RWPE1 (cell line): ENCODE data around the gene CARD10.

ENCODE experiments used
- CTCF ChIA-PET: fragments of 350-600 bp; sonication (Branson Sonifier 250); formaldehyde crosslinking; extraction: SDS; loops from one replicate; lab custom pipeline; 2021; lab: Yijun Ruan, JAX
- POLR2A ChIA-PET: fragments of 400-600 bp; formaldehyde crosslinking; extraction: SDS; loops from one replicate; lab custom pipeline; 2020; ENCODE audit warnings: antibody characterized with exemption; ENCODE audit not compliant: low non-redundant PET; lab: Yijun Ruan, JAX
- DNase-seq: peaks from one replicate; pipeline ENCODE4 v3.0.0; 2012; ENCODE audit warnings: low spot score
- H3K27ac ChIP-seq: fragments of 450-650 bp; 2 replicates; pipeline ENCODE4 v1.5.1; 2017
- CTCF ChIP-seq: fragments of 450-650 bp; conservative IDR thresholded peaks from 2 replicates; pipeline ENCODE4 v1.5.1; 2017; ENCODE audit warnings: low read depth, mild to moderate bottlenecking

The CARD10 gene

GRCh38 chr22:37482244-37482643 lies 37.0 kb downstream of the CARD10 start:
- DNase-seq, result no peak
- CTCF ChIA-PET, result interaction anchor here (1.6 kb wide), 1 partner anchor 10 kb away, joined by 8 read pairs; no protein-coding TSS in a partner anchor
- POLR2A ChIA-PET, result no interaction called here

GRCh38 chr22:37481347-37481907 lies 37.8 kb downstream of the CARD10 start:
- TF ChIP-seq CTCF, result no peak
- no peak overlapping the region; the same call in 1 of the 2 replicates for H3K27ac ChIP-seq
- ChIA-PET CTCF (no interaction called here), POLR2A (no interaction called here)
- no peak for DNase-seq

More at GRCh38 chr22:37482244-37482643, 37.0 kb downstream of the CARD10 start:
- no peak for TF ChIP-seq CTCF
- no peak overlapping the region; the same call in 1 of the 2 replicates for H3K27ac ChIP-seq

GRCh38 chr22:37480387-37481346 lies 38.5 kb downstream of the CARD10 start:
- TF ChIP-seq CTCF, result no peak
- H3K27ac ChIP-seq, result peak overlapping the region; percentile 13; the same call in 1 of the 2 replicates
- CTCF ChIA-PET, result no interaction called here
- POLR2A ChIA-PET, result no interaction called here
- no peak for DNase-seq

GRCh38 chr22:37479196-37479595 lies 40.0 kb downstream of the CARD10 start:
- ChIA-PET POLR2A (no interaction called here), CTCF (interaction anchor here (0.6 kb wide), 1 partner anchor 8 kb away, joined by 4 read pairs; no protein-coding TSS in a partner anchor)
- no peak for TF ChIP-seq CTCF
- H3K27ac ChIP-seq, result no peak overlapping the region
- DNase-seq, result no peak

- ChIA-PET CTCF (no interaction called here), POLR2A (no interaction called here)
- H3K27ac ChIP-seq, result no peak overlapping the region
- no peak for TF ChIP-seq CTCF
- no peak for DNase-seq
Observed at GRCh38 chr22:37476389-37477329, 42.6 kb downstream of the CARD10 start.
